LNCaP clone FGC (cell line): ENCODE data around the gene MYO1H.

Source experiments
- DNase-seq: peaks from one replicate; pipeline ENCODE4 v3.0.0-alpha.2; 2011; ENCODE audit warnings: low read depth
- H3K4me3 ChIP-seq: 2 replicates; pipeline ENCODE4 v1.5.1; 2011; ENCODE audit warnings: mild to moderate bottlenecking, low read depth, low read length, control low read depth
- CTCF ChIP-seq: IDR thresholded peaks from 2 replicates; pipeline ENCODE4 v1.5.1; 2012; ENCODE audit warnings: mild to moderate bottlenecking; ENCODE audit not compliant: control insufficient read depth, insufficient read depth; ENCODE audit errors: extremely low read depth

The MYO1H gene

GRCh38 chr12:109458771-109459208 lies 111.1 kb downstream of the MYO1H start:
- TF ChIP-seq CTCF: no peak
- DNase-seq: no peak
- H3K4me3 ChIP-seq: no peak overlapping the region

DNA sequence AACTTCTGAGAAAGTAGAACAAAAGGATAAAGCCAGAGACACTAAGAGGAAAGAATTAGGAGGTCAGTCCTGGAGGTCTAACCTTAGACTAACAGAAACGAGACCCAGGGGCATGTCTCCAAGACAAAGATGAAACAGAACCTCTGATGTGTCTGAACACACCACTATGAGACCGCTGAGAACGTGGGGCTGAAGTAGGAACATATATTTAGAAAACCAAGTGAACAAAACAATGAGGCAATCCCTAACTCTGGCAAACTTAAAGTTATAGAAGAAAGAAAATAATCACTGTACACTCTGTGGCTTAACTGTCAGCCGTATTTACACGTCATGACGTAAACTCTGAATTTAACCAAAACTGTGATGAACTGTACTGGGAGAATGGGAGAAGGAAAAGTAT lies 111.5 kb downstream of the MYO1H start:
- no peak for DNase-seq
- H3K4me3 ChIP-seq: no peak overlapping the region
- no peak for TF ChIP-seq CTCF

- TF ChIP-seq CTCF: no peak
- no peak overlapping the region for H3K4me3 ChIP-seq
- DNase-seq: no peak
Observed at GRCh38 chr12:109460538-109460937, 112.8 kb downstream of the MYO1H start.

- no peak for TF ChIP-seq CTCF
- H3K4me3 ChIP-seq: no peak overlapping the region
- no peak for DNase-seq
Observed at GRCh38 chr12:109461049-109461845, 113.5 kb downstream of the MYO1H start.

DNA sequence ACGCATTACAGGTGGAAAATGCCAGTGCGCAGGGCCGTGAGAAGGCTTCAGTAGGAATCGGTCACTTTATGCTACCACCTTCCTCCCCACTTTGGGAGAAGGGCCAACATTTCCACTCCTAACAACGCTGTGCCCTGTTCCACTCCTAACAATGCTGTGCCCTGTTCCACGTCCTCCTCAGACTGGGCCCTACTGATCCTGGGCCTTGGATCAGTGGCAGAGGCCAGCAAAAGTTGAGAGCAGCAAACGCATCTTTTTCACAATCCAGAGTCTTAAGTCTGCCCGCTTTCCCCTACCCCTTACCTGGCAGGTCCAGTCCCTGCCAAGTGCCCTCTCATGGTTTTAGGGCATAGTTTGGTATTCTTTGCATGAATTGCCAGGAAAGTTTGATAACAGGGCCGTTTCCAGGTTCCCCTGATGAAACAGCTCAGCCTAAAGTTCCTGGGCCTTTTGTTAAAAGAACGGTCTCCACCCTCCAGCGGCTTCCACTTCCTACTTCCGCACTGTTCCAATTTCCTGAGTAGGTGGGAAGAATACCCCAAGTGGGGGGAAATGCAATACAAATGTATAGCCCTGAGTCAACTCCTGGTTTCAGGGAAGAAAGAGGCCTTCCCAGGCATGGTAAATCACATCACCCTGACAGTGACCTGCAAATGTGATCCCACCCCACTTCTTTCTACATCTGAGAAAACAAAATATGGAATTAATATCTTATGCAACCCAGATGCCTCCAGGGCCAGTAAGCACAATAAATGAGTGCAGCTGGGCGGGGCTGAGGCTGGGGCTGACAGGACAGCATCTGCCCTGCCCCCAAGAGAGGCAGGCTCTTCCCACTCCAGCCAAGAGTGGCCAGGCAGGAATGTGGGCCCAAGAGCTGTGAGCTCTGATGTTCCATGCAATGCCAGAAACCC lies 114.4 kb downstream of the MYO1H start:
- no peak for TF ChIP-seq CTCF
- no peak overlapping the region for H3K4me3 ChIP-seq
- peak; percentile 42 for DNase-seq

DNA sequence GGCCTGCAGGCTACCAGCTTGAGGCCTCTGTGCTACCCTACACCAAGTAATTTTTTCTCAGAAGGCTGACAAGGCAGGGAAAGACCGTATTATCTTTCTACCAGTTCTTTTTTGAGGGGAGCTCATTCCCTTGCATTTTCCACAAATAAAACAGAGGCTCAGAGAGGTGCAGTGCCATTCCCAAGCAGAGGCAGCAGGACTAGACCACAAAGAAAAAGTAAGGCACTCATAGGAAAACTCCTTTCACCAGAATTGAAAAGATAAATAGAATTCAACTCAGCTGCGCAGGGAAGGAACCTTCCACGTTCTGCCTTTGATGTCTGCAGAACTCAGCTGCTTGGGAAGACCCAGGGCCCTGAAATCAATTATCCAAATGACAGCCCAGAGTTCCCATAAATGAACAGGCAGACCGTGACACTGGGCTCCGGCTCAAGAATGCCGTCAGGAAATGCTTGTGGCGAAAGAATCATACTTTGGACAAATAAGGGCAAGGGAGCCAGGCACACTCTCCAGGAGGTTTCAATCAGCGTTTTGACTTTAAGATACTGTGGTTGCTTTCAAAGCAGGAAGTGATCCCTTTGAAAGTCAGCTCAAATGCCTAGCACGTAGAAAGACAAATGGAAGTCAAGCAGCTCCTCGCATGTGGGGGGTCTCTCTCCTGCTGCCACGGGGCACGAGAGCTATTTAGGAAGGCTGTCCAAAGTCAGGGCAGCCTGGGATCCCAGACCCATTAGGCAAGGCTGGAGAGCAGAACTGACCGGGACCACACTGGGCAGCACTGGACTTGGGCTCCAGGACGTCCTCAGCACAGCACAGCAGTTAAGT lies 115.4 kb downstream of the MYO1H start:
- DNase-seq: peak; percentile 74
- TF ChIP-seq CTCF: no peak
- 0 out of 2 replicates have a peak overlapping the region, but pooled peaks have one; percentile 6 for H3K4me3 ChIP-seq
